C4-2B (cell line): Measurements from ENCODE around the gene CRYGB.

Experiments
- CTCF ChIP-seq: fragments of 450-650 bp; conservative IDR thresholded peaks from 2 replicates; pipeline ENCODE4 v1.5.1; 2017; ENCODE audit warnings: mild to moderate bottlenecking
- ZFX ChIP-seq: fragments of 450-650 bp; IDR thresholded peaks from 2 replicates; pipeline ENCODE4 v1.6.1; 2017

GRCh38 chr2:208147759-208148158 lies 1.8 kb upstream of the CRYGB start:
- no peak for TF ChIP-seq CTCF
- TF ChIP-seq ZFX, result no peak
